HG03575 (cell line): Measurements from ENCODE around the gene PLEKHA1.

Experiments used
- ATAC-seq: cut with Tn5 transposase; IDR thresholded peaks from one replicate; pipeline ENCODE4 v1.9.1; 2021; ENCODE audit not compliant: unreplicated experiment, insufficient number of reproducible peaks, low FRiP score; ENCODE audit errors: extremely low read depth

PLEKHA1 gene

GRCh38 chr10:122413327-122413726 lies 38.8 kb downstream of the PLEKHA1 start:
- ATAC-seq, result no peak

GRCh38 chr10:122417667-122418066 lies 43.2 kb downstream of the PLEKHA1 start:
- no peak for ATAC-seq

GRCh38 chr10:122419016-122419415 lies 44.5 kb downstream of the PLEKHA1 start:
- ATAC-seq, result no peak

- ATAC-seq, result no peak
These were observed 45.5 kb downstream of the PLEKHA1 start for GRCh38 chr10:122419876-122420623.

GRCh38 chr10:122420624-122421007 lies 46.1 kb downstream of the PLEKHA1 start:
- ATAC-seq, result no peak

GRCh38 chr10:122421054-122421625 lies 46.6 kb downstream of the PLEKHA1 start:
- no peak for ATAC-seq

GRCh38 chr10:122421742-122422141 lies 47.2 kb downstream of the PLEKHA1 start:
- no peak for ATAC-seq

- ATAC-seq, result no peak
These were observed 47.9 kb downstream of the PLEKHA1 start for GRCh38 chr10:122422266-122422989.

GRCh38 chr10:122424059-122424458 lies 49.6 kb downstream of the PLEKHA1 start:
- ATAC-seq, result no peak

GRCh38 chr10:122426829-122427228 lies 52.3 kb downstream of the PLEKHA1 start:
- ATAC-seq, result no peak

- no peak for ATAC-seq
These were observed 52.8 kb downstream of the PLEKHA1 start for GRCh38 chr10:122427280-122427679.

GRCh38 chr10:122435212-122435827 lies 60.8 kb downstream of the PLEKHA1 start:
- no peak for ATAC-seq

- no peak for ATAC-seq
These were observed 67.5 kb downstream of the PLEKHA1 start for GRCh38 chr10:122441961-122442360.

- ATAC-seq, result no peak
These were observed 71.0 kb downstream of the PLEKHA1 start for GRCh38 chr10:122445469-122445868.

- ATAC-seq, result no peak
These were observed 71.4 kb downstream of the PLEKHA1 start for GRCh38 chr10:122445904-122446303.

- ATAC-seq, result no peak
These were observed 72.3 kb downstream of the PLEKHA1 start for GRCh38 chr10:122446668-122447423.

- ATAC-seq, result no peak
These were observed 74.1 kb downstream of the PLEKHA1 start for GRCh38 chr10:122448600-122448999.

- ATAC-seq, result no peak
These were observed 74.6 kb downstream of the PLEKHA1 start for GRCh38 chr10:122449153-122449552.

GRCh38 chr10:122450353-122450990 lies 76.0 kb downstream of the PLEKHA1 start:
- ATAC-seq, result no peak
